Measurements from ENCODE around the gene CER1.

GRCh38 chr9:14715102-14715501 is 7.4 kb downstream of the CER1 start:
- TF ChIP-seq CTCF (IDR thresholded peaks at IDR 0.05; ENCODE audit: low read length) (no peak), EZH2 (IDR thresholded peaks at IDR 0.05; ENCODE audit: borderline replicate concordance, low read length) (no peak)
